Panc1 (cell line): ENCODE measurements around the gene SP100. TPM values are rescaled to one million over a fixed set of nuclear protein-coding genes. Genes with fewer than 3 reads are reported as not detected.

ENCODE experiments used
- ATAC-seq: fragments of 200-7000 bp; cut with Tn5 transposase; 2 replicates; pipeline ENCODE4 v1.9.1; 2020; ENCODE audit warnings: mild to moderate bottlenecking, moderate library complexity
- BruUV-seq: library from RNA; stranded (reverse); fragments of 400-500 nt; replicated peaks from 2 replicates; lab custom pipeline; 2021; lab: Mats Ljungman, UMichigan
- CTCF ChIA-PET: fragments of 300-600 bp; sonication (Branson Sonifier 250); formaldehyde crosslinking; loops from one replicate; lab custom pipeline; 2022; ENCODE audit warnings: antibody characterized with exemption; lab: Charles Lee
- POLR2A ChIA-PET: fragments of 300-600 bp; sonication (Branson Sonifier 250); formaldehyde crosslinking; loops from one replicate; lab custom pipeline; 2022; ENCODE audit warnings: antibody characterized with exemption; lab: Charles Lee
- DNase-seq: peaks from one replicate; pipeline ENCODE4 v3.0.0-alpha.2; 2010; ENCODE audit warnings: low read depth, low spot score
- H3K27ac ChIP-seq: 2 replicates; pipeline ENCODE4 v1.5.1; 2011; ENCODE audit warnings: mild to moderate bottlenecking, low read length, inconsistent platforms
- H3K27me3 ChIP-seq: fragments of 200-500 bp; sonication (Bioruptor generic); 2 replicates; pipeline ENCODE4 v1.6.0; 2014; ENCODE audit warnings: low read length, inconsistent platforms; ENCODE audit not compliant: control insufficient read depth, insufficient read depth
- H3K36me3 ChIP-seq: fragments of 200-500 bp; sonication (Bioruptor generic); 2 replicates; pipeline ENCODE4 v1.5.1; 2014; ENCODE audit warnings: inconsistent platforms, mild to moderate bottlenecking, low read length, moderate library complexity; ENCODE audit not compliant: control insufficient read depth, insufficient read depth
- H3K4me1 ChIP-seq: 2 replicates; pipeline ENCODE4 v1.5.1; 2011; ENCODE audit warnings: inconsistent platforms, mild to moderate bottlenecking, low read length, moderate library complexity; ENCODE audit not compliant: control insufficient read depth, insufficient read depth
- H3K4me3 ChIP-seq, 2 experiments: 2 replicates each; pipeline ENCODE4 v1.5.1; 2011 to 2012; ENCODE audit warnings: low read depth in 2 of 2, low read length in 2 of 2, mild to moderate bottlenecking in 2 of 2, inconsistent platforms in 1 of 2, moderate library complexity in 1 of 2
- H3K9me3 ChIP-seq: fragments of 200-500 bp; sonication (Bioruptor generic); 2 replicates; pipeline ENCODE4 v1.5.1; 2014; ENCODE audit warnings: low read depth, mild to moderate bottlenecking, inconsistent platforms, low read length, moderate library complexity; ENCODE audit not compliant: control insufficient read depth, insufficient read depth
- POLR2AphosphoS5 ChIP-seq: IDR thresholded peaks from 2 replicates; pipeline ENCODE4 v1.6.1; 2012; ENCODE audit warnings: mild to moderate bottlenecking, low read depth, low read length, moderate library complexity
- SIN3A ChIP-seq: IDR thresholded peaks from 2 replicates; pipeline ENCODE4 v1.6.1; 2012; ENCODE audit warnings: low read depth, mild to moderate bottlenecking, low read length, moderate library complexity, borderline replicate concordance; ENCODE audit not compliant: insufficient read depth
- TCF7L2 ChIP-seq: IDR thresholded peaks from 2 replicates; pipeline ENCODE4 v1.6.1; 2011; ENCODE audit warnings: mild to moderate bottlenecking, low read depth, low read length, inconsistent platforms
- in situ Hi-C: cut with HindIII; loops from 2 replicates; pipeline ENCODE4 v1.10.0; 2016; ENCODE audit warnings: low sequenced_read_pairs, low pct_unique_long_range_greater_than_20kb
- intact Hi-C: fragments of 100-400 bp; cut with micrococcal nuclease; formaldehyde crosslinking; loops from one replicate; pipeline ENCODE4 v1.10.0; 2022; ENCODE audit not compliant: unreplicated experiment
- total RNA-seq: library from RNA; stranded (reverse); gene quantifications from one replicate; pipeline ENCODE4 v1.2.1, GENCODE V29; 2021; ENCODE audit not compliant: unreplicated experiment
- TF ChIP-seq, protein P1 (sequence below): fragments of 450-650 bp; IDR thresholded peaks from 2 replicates; pipeline ENCODE4 v1.5.1; 2017; ENCODE audit warnings: mild to moderate bottlenecking
- TF ChIP-seq, protein P2 (sequence below), 2 experiments: IDR thresholded peaks; 2 replicates each; pipeline ENCODE4 v1.6.1; 2011 to 2012; ENCODE audit warnings: low read depth in 2 of 2, control low read depth in 1 of 2, low read length in 1 of 2, mild to moderate bottlenecking in 1 of 2, moderate library complexity in 1 of 2; ENCODE audit not compliant: insufficient read depth in 1 of 2

Gene SP100
- total RNA-seq, 1 experiment from 2014 or later = 27.2 TPM

DNA sequence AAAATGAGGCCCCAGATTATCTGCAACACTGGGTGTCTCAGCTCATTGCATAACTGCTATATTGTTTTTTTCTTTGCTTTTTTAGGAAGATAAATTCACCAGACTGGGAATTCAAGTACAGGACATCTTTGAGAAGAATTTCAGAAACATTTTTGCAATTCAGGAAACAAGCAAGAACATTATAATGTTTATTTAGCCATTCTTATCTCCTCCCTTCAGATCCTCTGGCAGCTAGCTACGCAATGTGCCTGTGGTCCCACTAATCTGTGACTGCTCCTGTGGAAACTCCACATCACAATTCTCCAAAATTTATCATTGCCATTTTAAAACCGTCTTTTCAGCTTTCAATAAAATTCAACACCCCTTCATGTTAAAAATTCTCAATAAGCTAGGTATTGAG is 126.8 kb downstream of the SP100 start:
- H3K27me3 ChIP-seq = 0 out of 2 replicates have a peak, but pooled peaks cover 2% of the 10 kb centered on the region
- intact Hi-C loops = no loop called here
- TF ChIP-seq POLR2AphosphoS5 = no peak
- no peak for TF ChIP-seq SIN3A
- no peak for TF ChIP-seq TCF7L2
- TF ChIP-seq, protein P1, sequence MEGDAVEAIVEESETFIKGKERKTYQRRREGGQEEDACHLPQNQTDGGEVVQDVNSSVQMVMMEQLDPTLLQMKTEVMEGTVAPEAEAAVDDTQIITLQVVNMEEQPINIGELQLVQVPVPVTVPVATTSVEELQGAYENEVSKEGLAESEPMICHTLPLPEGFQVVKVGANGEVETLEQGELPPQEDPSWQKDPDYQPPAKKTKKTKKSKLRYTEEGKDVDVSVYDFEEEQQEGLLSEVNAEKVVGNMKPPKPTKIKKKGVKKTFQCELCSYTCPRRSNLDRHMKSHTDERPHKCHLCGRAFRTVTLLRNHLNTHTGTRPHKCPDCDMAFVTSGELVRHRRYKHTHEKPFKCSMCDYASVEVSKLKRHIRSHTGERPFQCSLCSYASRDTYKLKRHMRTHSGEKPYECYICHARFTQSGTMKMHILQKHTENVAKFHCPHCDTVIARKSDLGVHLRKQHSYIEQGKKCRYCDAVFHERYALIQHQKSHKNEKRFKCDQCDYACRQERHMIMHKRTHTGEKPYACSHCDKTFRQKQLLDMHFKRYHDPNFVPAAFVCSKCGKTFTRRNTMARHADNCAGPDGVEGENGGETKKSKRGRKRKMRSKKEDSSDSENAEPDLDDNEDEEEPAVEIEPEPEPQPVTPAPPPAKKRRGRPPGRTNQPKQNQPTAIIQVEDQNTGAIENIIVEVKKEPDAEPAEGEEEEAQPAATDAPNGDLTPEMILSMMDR = no peak
- TF ChIP-seq, protein P2, sequence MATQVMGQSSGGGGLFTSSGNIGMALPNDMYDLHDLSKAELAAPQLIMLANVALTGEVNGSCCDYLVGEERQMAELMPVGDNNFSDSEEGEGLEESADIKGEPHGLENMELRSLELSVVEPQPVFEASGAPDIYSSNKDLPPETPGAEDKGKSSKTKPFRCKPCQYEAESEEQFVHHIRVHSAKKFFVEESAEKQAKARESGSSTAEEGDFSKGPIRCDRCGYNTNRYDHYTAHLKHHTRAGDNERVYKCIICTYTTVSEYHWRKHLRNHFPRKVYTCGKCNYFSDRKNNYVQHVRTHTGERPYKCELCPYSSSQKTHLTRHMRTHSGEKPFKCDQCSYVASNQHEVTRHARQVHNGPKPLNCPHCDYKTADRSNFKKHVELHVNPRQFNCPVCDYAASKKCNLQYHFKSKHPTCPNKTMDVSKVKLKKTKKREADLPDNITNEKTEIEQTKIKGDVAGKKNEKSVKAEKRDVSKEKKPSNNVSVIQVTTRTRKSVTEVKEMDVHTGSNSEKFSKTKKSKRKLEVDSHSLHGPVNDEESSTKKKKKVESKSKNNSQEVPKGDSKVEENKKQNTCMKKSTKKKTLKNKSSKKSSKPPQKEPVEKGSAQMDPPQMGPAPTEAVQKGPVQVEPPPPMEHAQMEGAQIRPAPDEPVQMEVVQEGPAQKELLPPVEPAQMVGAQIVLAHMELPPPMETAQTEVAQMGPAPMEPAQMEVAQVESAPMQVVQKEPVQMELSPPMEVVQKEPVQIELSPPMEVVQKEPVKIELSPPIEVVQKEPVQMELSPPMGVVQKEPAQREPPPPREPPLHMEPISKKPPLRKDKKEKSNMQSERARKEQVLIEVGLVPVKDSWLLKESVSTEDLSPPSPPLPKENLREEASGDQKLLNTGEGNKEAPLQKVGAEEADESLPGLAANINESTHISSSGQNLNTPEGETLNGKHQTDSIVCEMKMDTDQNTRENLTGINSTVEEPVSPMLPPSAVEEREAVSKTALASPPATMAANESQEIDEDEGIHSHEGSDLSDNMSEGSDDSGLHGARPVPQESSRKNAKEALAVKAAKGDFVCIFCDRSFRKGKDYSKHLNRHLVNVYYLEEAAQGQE (IDR thresholded peaks at IDR 0.05; ENCODE audit: insufficient read depth in 1 of 2, low read depth in 2 of 2, low read length in 1 of 2) = no peak
- ATAC-seq (no peak), DNase-seq (no peak)
- no peaks in the 10 kb centered on the region for H3K4me1 ChIP-seq
- no peaks in the 10 kb centered on the region for H3K36me3 ChIP-seq
- H3K4me3 ChIP-seq = no peak overlapping the region
- no peaks in the 10 kb centered on the region for H3K9me3 ChIP-seq
- no TSS peak for BruUV-seq
- no peak overlapping the region for H3K27ac ChIP-seq
- in situ Hi-C loops = no loop called here
- CTCF ChIA-PET = interaction anchor here (0.5 kb wide), 1 partner anchor 122 kb away, joined by 3 read pairs; no protein-coding TSS in a partner anchor
- POLR2A ChIA-PET = no interaction called here

DNA sequence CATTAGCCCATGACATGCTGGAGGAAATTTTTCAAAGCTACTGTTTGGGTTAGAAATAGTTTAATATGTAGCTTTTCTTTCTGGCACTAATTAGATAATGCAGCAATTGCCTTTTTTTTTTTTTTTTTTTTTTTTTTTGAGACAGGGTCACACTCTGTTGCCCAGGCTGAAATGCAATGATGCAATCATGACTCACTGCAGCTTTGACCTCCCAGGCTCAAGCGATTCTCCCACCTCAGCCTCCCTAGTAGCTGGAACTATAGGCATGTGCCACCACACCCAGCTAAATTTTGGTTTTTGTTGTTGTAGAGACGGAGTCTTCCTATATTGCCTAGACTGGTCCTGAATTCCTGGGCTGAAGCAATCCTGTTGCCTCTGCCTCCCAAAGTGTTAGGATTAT is 136.2 kb downstream of the SP100 start:
- Histone ChIP-seq H3K9me3 (no peaks in the 10 kb centered on the region), H3K36me3 (no peaks in the 10 kb centered on the region), H3K27ac (no peak overlapping the region), H3K27me3 (no peaks in the 10 kb centered on the region; the same call in 1 of the 2 replicates), H3K4me1 (no peaks in the 10 kb centered on the region), H3K4me3 (no peak overlapping the region)
- BruUV-seq = no TSS peak
- intact Hi-C loops (no loop called here), in situ Hi-C loops (no loop called here)
- DNase-seq (no peak), ATAC-seq (no peak)
- ChIA-PET POLR2A (no interaction called here), CTCF (no interaction called here)
- TF ChIP-seq, protein P2 (IDR thresholded peaks at IDR 0.05; ENCODE audit: insufficient read depth in 1 of 2, low read depth in 2 of 2, low read length in 1 of 2) = no peak
- TF ChIP-seq TCF7L2 = no peak
- TF ChIP-seq, protein P1 = no peak
- no peak for TF ChIP-seq POLR2AphosphoS5
- no peak for TF ChIP-seq SIN3A
